Vagina (tissue), 2 donors: ENCODE data around the gene SNRPA1. TPM values are rescaled to one million over a fixed set of nuclear protein-coding genes. Genes with fewer than 3 reads are reported as not detected.
A peak's percentile ranks its signal among the peaks of the same experiment; 100 is the strongest.

Experiments used
- DNase-seq, 2 donors: peaks; one replicate each; pipeline ENCODE4 v3.0.0-alpha.2; 2017; ENCODE audit errors: extremely low spot score in 2 of 2
- H3K27ac ChIP-seq: fragments of 200-600 bp; sonication (generic); one replicate; pipeline ENCODE4 v1.5.1; 2019
- H3K27me3 ChIP-seq: fragments of 200-600 bp; sonication (generic); one replicate; pipeline ENCODE4 v1.5.1; 2019
- H3K36me3 ChIP-seq, 2 donors: fragments of 200-600 bp; sonication (generic); one replicate each; pipeline ENCODE4 v1.5.1; 2017 to 2019
- H3K4me1 ChIP-seq: fragments of 200-600 bp; sonication (generic); one replicate; pipeline ENCODE4 v1.5.1; 2019
- H3K4me3 ChIP-seq, 2 donors: fragments of 200-600 bp; sonication (generic); 1 replicate in 1 of 2; 2 replicates in 1 of 2; pipeline ENCODE4 v1.5.1; 2016 to 2019
- H3K9me3 ChIP-seq: fragments of 200-600 bp; sonication (generic); one replicate; pipeline ENCODE4 v1.5.1; 2019
- CTCF ChIP-seq, 3 experiments: fragments of 450-650 bp in 2 of 3; fragments of 200-600 bp in 1 of 3; sonication (generic) in 1 of 3; IDR thresholded peaks; one replicate each; pipeline ENCODE4 v1.5.1; 2017 to 2019; ENCODE audit warnings: antibody characterized with exemption in 3 of 3, mild to moderate bottlenecking in 2 of 3, moderate library complexity in 2 of 3
- POLR2A ChIP-seq, 2 donors: fragments of 450-650 bp; IDR thresholded peaks; one replicate each; pipeline ENCODE4 v1.6.1; 2017; ENCODE audit warnings: antibody characterized with exemption in 2 of 2, mild to moderate bottlenecking in 2 of 2, moderate library complexity in 2 of 2
- POLR2AphosphoS5 ChIP-seq, 2 donors: sonication (generic); formaldehyde crosslinking; IDR thresholded peaks; one replicate each; pipeline ENCODE4 v1.9.0; 2017; ENCODE audit warnings: antibody characterized with exemption in 2 of 2, mild to moderate bottlenecking in 2 of 2, low read depth in 1 of 2; ENCODE audit not compliant: insufficient read depth in 1 of 2
- intact Hi-C: fragments of 100-400 bp; cut with DNase I; formaldehyde crosslinking; loops from one replicate; pipeline ENCODE4 v1.15.1; 2023
- total RNA-seq: library from RNA; depleted of rRNA; stranded (reverse); fragments of >200 nt; gene quantifications from one replicate; pipeline ENCODE4 v1.2.3, GENCODE V29; 2016

Gene SNRPA1
- total RNA-seq, 1 donor from 2014 or later: 30.7 TPM

- no peak overlapping the region for H3K27ac ChIP-seq
- H3K4me1 ChIP-seq: no peaks in the 10 kb centered on the region
- intact Hi-C loops: loop anchor here (10.0 kb wide), 1 partner anchor 344 kb away; the partner anchor contains the start of gene LRRK1
- no peak overlapping the region for H3K4me3 ChIP-seq
- H3K27me3 ChIP-seq: no peaks in the 10 kb centered on the region
- H3K36me3 ChIP-seq: no peaks in the 10 kb centered on the region
- TF ChIP-seq CTCF (IDR thresholded peaks at IDR 0.05): peak; percentile 75 to 93 (median 84)
- TF ChIP-seq POLR2AphosphoS5 (IDR thresholded peaks at IDR 0.05; ENCODE audit: insufficient read depth in 1 of 2, low read depth in 1 of 2): peak in 1 of 2 donors; percentile 35
- no peak for TF ChIP-seq POLR2A (IDR thresholded peaks at IDR 0.05)
- DNase-seq: no peak
- no peaks in the 10 kb centered on the region for H3K9me3 ChIP-seq
These were observed 36.6 kb downstream of the SNRPA1 start for GRCh38 chr15:101258238-101259144.

GRCh38 chr15:101256757-101257156 lies 38.3 kb downstream of the SNRPA1 start:
- DNase-seq: no peak
- H3K4me1 ChIP-seq: peaks cover 10% of the 10 kb centered on the region
- no peaks in the 10 kb centered on the region for H3K36me3 ChIP-seq
- intact Hi-C loops: loop anchor here (10.0 kb wide), 1 partner anchor 342 kb away; the partner anchor contains the start of gene LRRK1
- no peak overlapping the region for H3K27ac ChIP-seq
- no peak overlapping the region for H3K4me3 ChIP-seq
- TF ChIP-seq POLR2A (IDR thresholded peaks at IDR 0.05) (no peak), CTCF (IDR thresholded peaks at IDR 0.05) (no peak)
- no peaks in the 10 kb centered on the region for H3K27me3 ChIP-seq
- no peaks in the 10 kb centered on the region for H3K9me3 ChIP-seq

GRCh38 chr15:101255615-101256241 lies 39.3 kb downstream of the SNRPA1 start:
- Histone ChIP-seq H3K4me1 (peaks cover 11% of the 10 kb centered on the region), H3K4me3 (no peak overlapping the region), H3K27me3 (no peaks in the 10 kb centered on the region), H3K27ac (no peak overlapping the region), H3K9me3 (no peaks in the 10 kb centered on the region), H3K36me3 (no peaks in the 10 kb centered on the region)
- intact Hi-C loops: loop anchor here (10.0 kb wide), 1 partner anchor 341 kb away; the partner anchor contains the start of gene LRRK1
- TF ChIP-seq CTCF (IDR thresholded peaks at IDR 0.05): no peak
- TF ChIP-seq POLR2AphosphoS5 (IDR thresholded peaks at IDR 0.05; ENCODE audit: insufficient read depth in 1 of 2, low read depth in 1 of 2): no peak
- DNase-seq: no peak

GRCh38 chr15:101255051-101255395 lies 40.0 kb downstream of the SNRPA1 start:
- Histone ChIP-seq H3K9me3 (no peaks in the 10 kb centered on the region), H3K27me3 (no peaks in the 10 kb centered on the region), H3K36me3 (no peaks in the 10 kb centered on the region), H3K4me1 (peaks cover 18% of the 10 kb centered on the region), H3K4me3 (no peak overlapping the region), H3K27ac (no peak overlapping the region)
- TF ChIP-seq POLR2AphosphoS5 (IDR thresholded peaks at IDR 0.05; ENCODE audit: insufficient read depth in 1 of 2, low read depth in 1 of 2): no peak
- no peak for TF ChIP-seq CTCF (IDR thresholded peaks at IDR 0.05)
- no peak for TF ChIP-seq POLR2A (IDR thresholded peaks at IDR 0.05)
- DNase-seq: no peak
- intact Hi-C loops: loop anchor here (10.0 kb wide), 1 partner anchor 340 kb away; the partner anchor contains the start of gene LRRK1
